GM21786 (cell line): ENCODE data around the gene ABCC3.

ENCODE experiments used
- ATAC-seq: cut with Tn5 transposase; IDR thresholded peaks from one replicate; pipeline ENCODE4 v1.9.1; 2021; ENCODE audit not compliant: unreplicated experiment

Gene ABCC3

GRCh38 chr17:50626037-50626574 is 8.6 kb upstream of the ABCC3 start:
- no peak for ATAC-seq

- ATAC-seq = no peak
These were observed 7.5 kb upstream of the ABCC3 start for GRCh38 chr17:50627036-50627781.

GRCh38 chr17:50627782-50628601 is 6.7 kb upstream of the ABCC3 start:
- no peak for ATAC-seq

GRCh38 chr17:50629902-50630301 is 4.8 kb upstream of the ABCC3 start:
- ATAC-seq = no peak

- ATAC-seq = no peak
These were observed 4.0 kb upstream of the ABCC3 start for GRCh38 chr17:50630524-50631194.

- ATAC-seq = no peak
These were observed 3.3 kb upstream of the ABCC3 start for GRCh38 chr17:50631195-50631907.

GRCh38 chr17:50631908-50632571 is 2.6 kb upstream of the ABCC3 start:
- no peak for ATAC-seq

GRCh38 chr17:50632637-50633036 is 2.0 kb upstream of the ABCC3 start:
- ATAC-seq = no peak

GRCh38 chr17:50633683-50634082 is 998 bp upstream of the ABCC3 start:
- no peak for ATAC-seq

- no peak for ATAC-seq
These were observed 442 bp downstream of the ABCC3 start for GRCh38 chr17:50634915-50635731.

GRCh38 chr17:50635732-50635981 is 976 bp downstream of the ABCC3 start:
- ATAC-seq = no peak

- ATAC-seq = no peak
These were observed 1.5 kb downstream of the ABCC3 start for GRCh38 chr17:50635982-50636803.

GRCh38 chr17:50636804-50637195 is 2.1 kb downstream of the ABCC3 start:
- no peak for ATAC-seq

- no peak for ATAC-seq
These were observed 3.3 kb downstream of the ABCC3 start for GRCh38 chr17:50637829-50638605.

GRCh38 chr17:50638606-50638965 is 3.9 kb downstream of the ABCC3 start:
- no peak for ATAC-seq

GRCh38 chr17:50638966-50639713 is 4.5 kb downstream of the ABCC3 start:
- no peak for ATAC-seq

- no peak for ATAC-seq
These were observed 6.1 kb downstream of the ABCC3 start for GRCh38 chr17:50640686-50641351.
